ENCODE measurements around the gene SBF2. TPM values are rescaled to one million over a fixed set of nuclear protein-coding genes. Genes with fewer than 3 reads are reported as not detected.
"Not testable (repeated sequence)": the region's sequence is repeated elsewhere in the genome, so short reads cannot be mapped to it uniquely, and the experiment has no call there.

SBF2 gene
- total and polyA plus RNA-seq, 5 donors = 10.8 to 32.2 (median 22.3) TPM

GRCh38 chr11:10158461-10158860, 135.6 kb downstream of the SBF2 start:
- ATAC-seq (no peak), DNase-seq (no peak)
- no peak overlapping the region for H3K27ac ChIP-seq (ENCODE audit: low read length)

GRCh38 chr11:10155793-10156490, 138.1 kb downstream of the SBF2 start:
- ATAC-seq = peak in 1 of 2 donors; percentile 13
- intact Hi-C loops (cut with DNase I) = no loop called here
- peak in 1 of 3 donors; percentile 37 for DNase-seq
- Histone ChIP-seq H3K9me3 (ENCODE audit: control insufficient read depth, low read length) (no peaks in the 10 kb centered on the region), H3K27me3 (ENCODE audit: control insufficient read depth, insufficient read depth) (no peaks in the 10 kb centered on the region), H3K4me3 (ENCODE audit: low read length) (no peak overlapping the region), H3K27ac (ENCODE audit: low read length) (no peak overlapping the region), H3K4me1 (ENCODE audit: control insufficient read depth, insufficient read depth, low read length) (no peaks in the 10 kb centered on the region)
- 92% methylated on average over 17 of the region's 17 CpGs for WGBS

More at GRCh38 chr11:10158461-10158860, 135.6 kb downstream of the SBF2 start:
- intact Hi-C loops (cut with DNase I) = no loop called here
- H3K9me3 ChIP-seq (ENCODE audit: control insufficient read depth, low read length) = no peaks in the 10 kb centered on the region
- H3K4me3 ChIP-seq (ENCODE audit: low read length) = no peak overlapping the region
- H3K4me1 ChIP-seq (ENCODE audit: control insufficient read depth, insufficient read depth, low read length) = peaks cover 1% of the 10 kb centered on the region
- no peaks in the 10 kb centered on the region for H3K27me3 ChIP-seq (ENCODE audit: control insufficient read depth, insufficient read depth)

DNA sequence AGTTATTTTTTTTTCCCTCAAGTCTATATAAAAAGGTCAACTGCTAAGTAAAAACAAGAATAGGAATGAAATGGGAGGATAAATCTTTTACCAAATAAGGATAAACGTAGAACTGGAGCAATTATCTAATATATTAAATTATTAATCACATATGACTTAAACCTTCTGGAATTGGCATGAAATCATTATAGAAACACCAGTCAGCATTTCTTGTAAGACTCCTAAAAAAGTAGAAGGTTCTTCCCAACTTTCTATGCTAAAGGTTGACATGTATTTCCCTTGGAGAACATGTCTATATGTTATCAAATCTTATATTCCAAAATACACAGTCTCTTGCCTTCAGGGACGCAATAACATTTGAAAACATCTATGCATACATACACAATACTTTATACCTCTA, 143.2 kb downstream of the SBF2 start:
- 83% methylated on average over 2 of the region's 2 CpGs for WGBS
- intact Hi-C loops (cut with DNase I) = no loop called here
- ATAC-seq = no peak
- Histone ChIP-seq H3K27ac (ENCODE audit: low read length) (no peak overlapping the region), H3K4me1 (ENCODE audit: control insufficient read depth, insufficient read depth, low read length) (no peaks in the 10 kb centered on the region), H3K4me3 (ENCODE audit: low read length) (no peak overlapping the region), H3K9me3 (ENCODE audit: control insufficient read depth, low read length) (no peaks in the 10 kb centered on the region), H3K27me3 (ENCODE audit: control insufficient read depth, insufficient read depth) (no peaks in the 10 kb centered on the region)
- DNase-seq = no peak

- H3K27ac ChIP-seq (ENCODE audit: low read length) = no peak overlapping the region
- no peak for DNase-seq
- H3K4me1 ChIP-seq (ENCODE audit: control insufficient read depth, insufficient read depth, low read length) = peaks cover 2% of the 10 kb centered on the region
- H3K9me3 ChIP-seq (ENCODE audit: control insufficient read depth, low read length) = no peaks in the 10 kb centered on the region
- H3K27me3 ChIP-seq (ENCODE audit: control insufficient read depth, insufficient read depth) = no peaks in the 10 kb centered on the region
- no peak overlapping the region for H3K4me3 ChIP-seq (ENCODE audit: low read length)
- intact Hi-C loops (cut with DNase I) = no loop called here
- ATAC-seq = no peak
Observed at GRCh38 chr11:10149553-10149952, 144.5 kb downstream of the SBF2 start.

- Histone ChIP-seq H3K4me3 (ENCODE audit: low read length) (no peak overlapping the region), H3K27ac (ENCODE audit: low read length) (no peak overlapping the region), H3K9me3 (ENCODE audit: control insufficient read depth, low read length) (no peaks in the 10 kb centered on the region), H3K27me3 (ENCODE audit: control insufficient read depth, insufficient read depth) (no peaks in the 10 kb centered on the region), H3K4me1 (ENCODE audit: control insufficient read depth, insufficient read depth, low read length) (peaks cover 2% of the 10 kb centered on the region)
- ATAC-seq (no peak), DNase-seq (no peak)
- WGBS = over 99% methylated on average over 3 of the region's 3 CpGs
- intact Hi-C loops (cut with DNase I) = no loop called here
Observed at GRCh38 chr11:10147195-10147594, 146.8 kb downstream of the SBF2 start.

GRCh38 chr11:10144954-10145353, 149.1 kb downstream of the SBF2 start:
- no peak for ATAC-seq
- Histone ChIP-seq H3K4me1 (ENCODE audit: control insufficient read depth, insufficient read depth, low read length) (peaks cover 3% of the 10 kb centered on the region), H3K9me3 (ENCODE audit: control insufficient read depth, low read length) (no peaks in the 10 kb centered on the region), H3K27ac (ENCODE audit: low read length) (no peak overlapping the region), H3K4me3 (ENCODE audit: low read length) (no peak overlapping the region), H3K27me3 (ENCODE audit: control insufficient read depth, insufficient read depth) (no peaks in the 10 kb centered on the region)
- DNase-seq = no peak
- intact Hi-C loops (cut with DNase I) = no loop called here
- WGBS = 90% methylated on average over 4 of the region's 4 CpGs

- H3K9me3 ChIP-seq (ENCODE audit: control insufficient read depth, low read length) = no peaks in the 10 kb centered on the region
- intact Hi-C loops (cut with DNase I) = no loop called here
- ATAC-seq (peak; percentile 51 to 59), DNase-seq (no peak)
- H3K4me1 ChIP-seq (ENCODE audit: control insufficient read depth, insufficient read depth, low read length) = peaks cover 4% of the 10 kb centered on the region
- no peak overlapping the region for H3K4me3 ChIP-seq (ENCODE audit: low read length)
- H3K27ac ChIP-seq (ENCODE audit: low read length) = no peak overlapping the region
- 50% methylated on average over 2 of the region's 2 CpGs for WGBS
- no peaks in the 10 kb centered on the region for H3K27me3 ChIP-seq (ENCODE audit: control insufficient read depth, insufficient read depth)
Observed at GRCh38 chr11:10139656-10140055, 154.4 kb downstream of the SBF2 start.

DNA sequence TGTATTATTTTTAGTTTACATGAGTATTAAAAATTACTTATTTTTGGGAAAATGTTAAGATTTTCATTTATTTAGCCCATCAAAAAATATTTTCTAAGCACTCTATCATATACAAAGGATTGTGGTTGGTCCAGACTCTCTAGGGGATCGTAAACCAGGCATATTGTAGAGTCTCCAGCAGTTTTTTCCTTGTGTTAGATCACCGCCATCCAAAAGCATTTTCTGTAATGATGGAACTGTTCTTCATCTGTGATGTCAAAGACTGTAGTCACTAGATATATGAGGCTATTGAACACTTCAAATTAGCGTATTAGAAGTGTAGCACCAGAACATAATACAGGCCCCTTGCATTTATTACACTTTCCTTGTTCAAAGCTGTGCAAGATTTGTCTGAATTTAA, 154.9 kb downstream of the SBF2 start:
- intact Hi-C loops (cut with DNase I) = no loop called here
- 88% methylated on average over 3 of the region's 3 CpGs for WGBS
- ATAC-seq (no peak), DNase-seq (no peak)
- peaks cover 4% of the 10 kb centered on the region for H3K4me1 ChIP-seq (ENCODE audit: control insufficient read depth, insufficient read depth, low read length)
- no peak overlapping the region for H3K4me3 ChIP-seq (ENCODE audit: low read length)
- H3K9me3 ChIP-seq (ENCODE audit: control insufficient read depth, low read length) = no peaks in the 10 kb centered on the region
- no peaks in the 10 kb centered on the region for H3K27me3 ChIP-seq (ENCODE audit: control insufficient read depth, insufficient read depth)
- H3K27ac ChIP-seq (ENCODE audit: low read length) = no peak overlapping the region

GRCh38 chr11:10134975-10135481, 159.0 kb downstream of the SBF2 start:
- Histone ChIP-seq H3K4me3 (ENCODE audit: low read length) (no peak overlapping the region), H3K27me3 (ENCODE audit: control insufficient read depth, insufficient read depth) (no peaks in the 10 kb centered on the region), H3K4me1 (ENCODE audit: control insufficient read depth, insufficient read depth, low read length) (peaks cover 2% of the 10 kb centered on the region), H3K27ac (ENCODE audit: low read length) (no peak overlapping the region), H3K9me3 (ENCODE audit: control insufficient read depth, low read length) (no peaks in the 10 kb centered on the region)
- intact Hi-C loops (cut with DNase I) = no loop called here
- 97% methylated on average over 5 of the region's 5 CpGs for WGBS
- ATAC-seq (no peak), DNase-seq (no peak)

DNA sequence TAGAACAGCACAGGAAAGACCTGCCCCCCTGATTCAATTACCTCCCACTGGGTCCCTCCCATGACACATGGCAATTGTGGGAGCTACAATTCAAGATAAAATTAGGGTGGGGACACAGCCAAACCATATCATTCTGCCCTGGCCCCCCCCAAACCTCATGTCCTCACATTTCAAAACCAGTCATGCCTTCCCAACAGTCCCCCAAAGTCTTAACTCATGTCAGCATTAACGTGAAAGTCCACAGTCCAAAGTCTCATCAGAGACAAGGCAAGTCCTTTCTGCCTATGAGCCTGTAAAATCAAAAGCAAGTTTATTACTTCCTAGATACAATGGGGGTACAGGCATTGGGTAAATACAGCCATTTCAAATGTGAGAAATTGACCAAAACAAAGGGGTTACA, 159.8 kb downstream of the SBF2 start:
- DNase-seq; intact Hi-C loops (cut with DNase I); H3K9me3 ChIP-seq (ENCODE audit: control insufficient read depth, low read length); H3K27me3 ChIP-seq (ENCODE audit: control insufficient read depth, insufficient read depth); H3K27ac ChIP-seq (ENCODE audit: low read length); ATAC-seq; H3K4me3 ChIP-seq (ENCODE audit: low read length); H3K4me1 ChIP-seq (ENCODE audit: control insufficient read depth, insufficient read depth, low read length): not testable (repeated sequence)
- 100% methylated on average over 1 of the region's 1 CpG for WGBS

DNA sequence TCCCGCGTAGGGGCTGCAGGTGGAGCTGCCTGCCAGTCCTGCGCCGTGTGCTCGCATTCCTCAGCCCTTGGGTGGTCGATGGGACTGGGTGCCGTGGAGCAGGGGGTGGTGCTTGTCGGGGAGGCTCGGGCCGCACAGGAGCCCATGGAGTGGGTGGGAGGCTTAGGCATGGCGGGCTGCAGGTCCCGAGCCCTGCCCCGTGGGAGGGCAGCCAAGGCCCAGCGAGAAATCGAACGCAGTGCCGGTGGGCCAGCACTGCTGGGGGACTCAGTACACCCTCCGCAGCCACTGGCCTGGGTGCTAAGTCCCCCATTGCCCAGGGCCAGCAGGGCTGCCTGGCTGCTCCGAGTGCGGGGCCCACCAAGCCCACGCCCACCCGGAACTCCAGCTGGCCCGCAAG, 160.8 kb downstream of the SBF2 start:
- ATAC-seq; H3K9me3 ChIP-seq (ENCODE audit: control insufficient read depth, low read length); H3K4me3 ChIP-seq (ENCODE audit: low read length); H3K27me3 ChIP-seq (ENCODE audit: control insufficient read depth, insufficient read depth); DNase-seq; H3K27ac ChIP-seq (ENCODE audit: low read length); intact Hi-C loops (cut with DNase I); H3K4me1 ChIP-seq (ENCODE audit: control insufficient read depth, insufficient read depth, low read length): not testable (repeated sequence)
- 98% methylated on average over 23 of the region's 23 CpGs for WGBS

- no peak for ATAC-seq
- Histone ChIP-seq H3K27ac (ENCODE audit: low read length) (no peak overlapping the region), H3K4me1 (ENCODE audit: control insufficient read depth, insufficient read depth, low read length) (no peaks in the 10 kb centered on the region), H3K4me3 (ENCODE audit: low read length) (no peak overlapping the region), H3K9me3 (ENCODE audit: control insufficient read depth, low read length) (no peaks in the 10 kb centered on the region), H3K27me3 (ENCODE audit: control insufficient read depth, insufficient read depth) (no peaks in the 10 kb centered on the region)
- intact Hi-C loops (cut with DNase I) = no loop called here
- 89% methylated on average over 3 of the region's 3 CpGs for WGBS
- no peak for DNase-seq
Observed at GRCh38 chr11:10130875-10131274, 163.1 kb downstream of the SBF2 start.

Data from right cardiac atrium (tissue), 5 donors.